NB4 (cell line): ENCODE data around the gene CCND1.
"Not testable (repeated sequence)": the region's sequence is repeated elsewhere in the genome, so short reads cannot be mapped to it uniquely, and the experiment has no call there.

Experiments used
- DNase-seq: peaks from one replicate; pipeline ENCODE4 v3.0.0; 2010; ENCODE audit warnings: low read depth
- H3K4me3 ChIP-seq: one replicate; pipeline ENCODE4 v1.5.1; 2011; ENCODE audit warnings: mild to moderate bottlenecking, low read depth, low read length, moderate library complexity
- MYC ChIP-seq: IDR thresholded peaks from 2 replicates; pipeline ENCODE4 v1.6.1; 2011; ENCODE audit warnings: low read depth, low read length
- POLR2A ChIP-seq: IDR thresholded peaks from 2 replicates; pipeline ENCODE4 v1.6.1; 2011; ENCODE audit warnings: mild to moderate bottlenecking; ENCODE audit not compliant: insufficient read length; ENCODE audit errors: extremely low read depth
- TF ChIP-seq, protein P1 (sequence below): IDR thresholded peaks from 2 replicates; pipeline ENCODE4 v1.6.1; 2011; ENCODE audit warnings: low read depth, low read length
- TF ChIP-seq, protein P2 (sequence below): IDR thresholded peaks from one replicate; pipeline ENCODE4 v1.5.1; 2012; ENCODE audit warnings: low read depth, low read length

Gene CCND1

DNA sequence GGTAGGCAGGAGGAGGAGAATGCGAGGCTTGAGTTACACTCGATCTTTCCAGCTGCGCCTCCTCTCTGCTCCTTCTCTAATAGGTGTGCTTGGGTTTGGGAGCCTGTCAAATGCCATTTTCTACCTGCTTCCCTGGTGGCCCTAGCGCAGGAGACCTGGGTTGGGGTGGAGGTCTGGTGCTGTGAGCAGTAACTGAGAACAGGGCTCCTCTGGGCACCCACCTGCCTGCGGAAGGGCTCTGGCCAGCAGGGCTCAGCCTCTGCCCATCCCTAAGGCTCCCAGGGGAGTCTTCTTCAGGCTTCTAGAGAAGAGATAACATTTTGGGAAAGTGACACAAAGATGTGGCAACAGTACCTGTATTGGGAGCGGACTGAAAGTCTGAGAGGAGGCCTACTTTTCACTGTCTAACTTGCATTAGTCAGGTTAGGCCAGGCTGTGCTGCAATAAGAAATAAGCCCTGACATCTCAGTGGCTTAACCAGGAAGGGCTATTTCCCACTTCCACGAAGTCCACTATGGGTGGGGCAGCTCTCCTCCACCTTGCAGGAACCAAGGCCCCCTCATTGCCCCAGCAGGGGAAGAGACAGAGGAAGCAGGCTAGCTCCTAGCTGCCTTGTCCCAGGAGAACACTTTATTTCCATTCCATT, 41.8 kb downstream of the CCND1 start:
- no peak overlapping the region for H3K4me3 ChIP-seq
- TF ChIP-seq, protein P1, sequence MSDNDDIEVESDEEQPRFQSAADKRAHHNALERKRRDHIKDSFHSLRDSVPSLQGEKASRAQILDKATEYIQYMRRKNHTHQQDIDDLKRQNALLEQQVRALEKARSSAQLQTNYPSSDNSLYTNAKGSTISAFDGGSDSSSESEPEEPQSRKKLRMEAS, result no peak
- no peak for TF ChIP-seq POLR2A
- TF ChIP-seq, protein P2, sequence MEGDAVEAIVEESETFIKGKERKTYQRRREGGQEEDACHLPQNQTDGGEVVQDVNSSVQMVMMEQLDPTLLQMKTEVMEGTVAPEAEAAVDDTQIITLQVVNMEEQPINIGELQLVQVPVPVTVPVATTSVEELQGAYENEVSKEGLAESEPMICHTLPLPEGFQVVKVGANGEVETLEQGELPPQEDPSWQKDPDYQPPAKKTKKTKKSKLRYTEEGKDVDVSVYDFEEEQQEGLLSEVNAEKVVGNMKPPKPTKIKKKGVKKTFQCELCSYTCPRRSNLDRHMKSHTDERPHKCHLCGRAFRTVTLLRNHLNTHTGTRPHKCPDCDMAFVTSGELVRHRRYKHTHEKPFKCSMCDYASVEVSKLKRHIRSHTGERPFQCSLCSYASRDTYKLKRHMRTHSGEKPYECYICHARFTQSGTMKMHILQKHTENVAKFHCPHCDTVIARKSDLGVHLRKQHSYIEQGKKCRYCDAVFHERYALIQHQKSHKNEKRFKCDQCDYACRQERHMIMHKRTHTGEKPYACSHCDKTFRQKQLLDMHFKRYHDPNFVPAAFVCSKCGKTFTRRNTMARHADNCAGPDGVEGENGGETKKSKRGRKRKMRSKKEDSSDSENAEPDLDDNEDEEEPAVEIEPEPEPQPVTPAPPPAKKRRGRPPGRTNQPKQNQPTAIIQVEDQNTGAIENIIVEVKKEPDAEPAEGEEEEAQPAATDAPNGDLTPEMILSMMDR, result no peak
- TF ChIP-seq MYC, result no peak
- no peak for DNase-seq

DNA sequence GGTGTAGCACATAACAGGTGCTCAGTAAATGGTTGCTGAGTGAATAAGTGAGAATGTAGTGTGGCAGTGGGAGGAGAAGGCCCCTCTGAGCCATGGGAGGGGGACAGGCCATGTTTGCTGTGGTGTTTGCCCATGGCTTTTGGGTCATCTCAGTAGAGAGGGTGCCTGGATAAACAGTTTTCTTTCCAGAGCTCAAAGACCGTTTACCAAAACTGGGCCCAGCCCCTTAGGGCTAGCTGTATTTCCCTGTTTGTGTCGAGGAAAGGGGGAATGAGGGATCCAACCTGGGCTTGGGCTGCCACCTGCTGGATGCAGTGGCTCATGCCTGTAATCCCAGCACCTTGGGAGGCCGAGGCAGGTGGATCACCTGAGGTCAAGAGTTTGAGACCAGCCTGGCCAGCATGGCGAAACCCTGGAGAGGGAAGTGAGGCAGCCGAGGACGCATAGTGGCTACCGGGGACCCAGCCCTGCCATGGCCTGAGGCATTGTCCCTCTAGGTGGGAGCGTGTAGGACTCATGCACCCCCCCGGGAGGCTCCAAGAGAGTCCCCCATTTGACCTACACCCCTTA, 42.9 kb downstream of the CCND1 start:
- TF ChIP-seq, protein P2, result peak; percentile 48
- no peak for TF ChIP-seq POLR2A
- no peak for TF ChIP-seq MYC
- H3K4me3 ChIP-seq, result no peak overlapping the region
- peak; percentile 55 for DNase-seq

DNA sequence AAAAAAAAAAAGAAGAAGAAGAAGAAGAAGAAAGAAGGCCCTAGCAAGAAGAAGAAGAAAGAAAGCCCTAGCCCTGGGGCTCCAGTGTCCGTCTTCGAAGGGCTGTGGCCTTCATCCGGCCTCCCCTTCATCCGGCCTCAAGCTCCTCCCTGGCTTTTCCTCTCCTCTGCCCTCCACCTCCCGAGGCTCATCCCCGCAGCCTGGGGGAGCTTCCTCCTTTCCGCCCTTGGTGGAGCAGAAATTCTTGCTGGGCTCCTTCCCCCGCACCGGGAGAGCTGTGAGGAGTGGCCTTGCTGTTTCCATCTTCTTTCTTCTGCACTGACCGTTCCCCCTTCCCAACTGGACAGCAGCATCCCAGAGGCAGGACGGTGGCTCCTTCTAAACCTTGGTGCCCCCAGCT, 43.7 kb downstream of the CCND1 start:
- no peak overlapping the region for H3K4me3 ChIP-seq
- no peak for DNase-seq
- TF ChIP-seq, protein P2, result no peak
- no peak for TF ChIP-seq MYC
- no peak for TF ChIP-seq POLR2A
- TF ChIP-seq, protein P1, result no peak

DNA sequence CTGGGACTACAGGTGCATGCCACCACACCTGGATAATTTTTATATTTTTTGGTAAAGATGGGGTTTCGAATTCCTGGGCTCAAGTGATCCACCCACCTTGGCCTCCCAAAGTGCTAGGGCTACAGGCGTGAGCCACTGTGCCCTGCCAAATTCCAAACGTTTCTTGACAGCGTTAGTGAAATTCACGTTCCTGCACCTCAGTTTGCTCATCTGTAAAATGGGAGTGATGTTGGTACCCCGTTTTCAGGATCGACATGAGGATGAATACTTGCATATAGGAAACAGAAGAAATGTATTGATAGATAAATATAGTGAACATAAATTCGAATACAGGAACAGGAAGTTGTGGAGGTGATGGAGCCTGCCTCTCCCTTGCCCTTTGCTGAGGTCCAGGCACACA, 44.4 kb downstream of the CCND1 start:
- H3K4me3 ChIP-seq, result no peak overlapping the region
- TF ChIP-seq POLR2A, result no peak
- TF ChIP-seq, protein P1, result no peak
- no peak for TF ChIP-seq MYC
- TF ChIP-seq, protein P2, result no peak
- DNase-seq, result no peak

DNA sequence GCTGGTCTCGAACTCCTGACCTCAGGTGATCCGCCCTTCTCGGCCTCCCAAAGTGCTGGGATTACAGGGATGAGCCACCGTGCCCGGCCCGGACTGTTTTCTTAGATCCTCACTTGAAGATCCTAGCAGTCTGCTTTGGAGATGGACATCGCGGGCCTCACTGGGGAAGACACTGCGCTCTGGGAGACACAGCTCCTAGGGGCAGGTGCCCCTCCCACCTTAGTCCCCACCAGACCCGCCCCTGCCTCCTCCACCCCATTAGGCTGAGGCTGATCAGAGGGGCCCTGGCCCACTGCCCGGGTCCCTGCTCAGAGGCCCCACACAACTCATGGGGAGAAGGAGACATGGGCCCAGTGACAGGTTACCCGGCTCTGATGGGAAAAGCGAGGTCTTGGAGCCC, 45.5 kb downstream of the CCND1 start:
- DNase-seq, result no peak
- TF ChIP-seq POLR2A, result no peak
- TF ChIP-seq MYC, result no peak
- TF ChIP-seq, protein P2, result no peak
- TF ChIP-seq, protein P1, result no peak
- H3K4me3 ChIP-seq, result no peak overlapping the region

DNA sequence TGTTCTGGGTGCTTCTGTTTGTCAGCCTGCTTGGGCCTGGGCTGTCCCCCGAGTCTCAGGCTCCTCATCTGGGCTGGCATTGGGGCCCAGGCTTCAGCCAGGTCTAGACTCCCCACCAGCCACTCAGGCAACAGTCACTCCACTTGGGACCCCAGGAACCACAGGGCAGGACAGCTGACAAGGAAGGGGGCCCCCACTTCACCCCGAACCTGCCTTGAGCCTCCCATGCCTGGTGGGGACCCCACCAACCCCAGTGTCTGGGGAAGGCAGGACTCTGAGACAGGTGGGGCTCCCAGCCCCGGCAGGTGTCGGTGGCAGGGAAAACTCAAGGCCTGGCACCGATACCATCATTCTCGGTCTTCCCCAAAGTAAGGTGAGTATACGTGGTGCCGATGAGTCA, 45.9 kb downstream of the CCND1 start:
- DNase-seq, result no peak
- TF ChIP-seq, protein P2, result no peak
- TF ChIP-seq, protein P1, result no peak
- no peak for TF ChIP-seq MYC
- no peak for TF ChIP-seq POLR2A
- no peak overlapping the region for H3K4me3 ChIP-seq

DNA sequence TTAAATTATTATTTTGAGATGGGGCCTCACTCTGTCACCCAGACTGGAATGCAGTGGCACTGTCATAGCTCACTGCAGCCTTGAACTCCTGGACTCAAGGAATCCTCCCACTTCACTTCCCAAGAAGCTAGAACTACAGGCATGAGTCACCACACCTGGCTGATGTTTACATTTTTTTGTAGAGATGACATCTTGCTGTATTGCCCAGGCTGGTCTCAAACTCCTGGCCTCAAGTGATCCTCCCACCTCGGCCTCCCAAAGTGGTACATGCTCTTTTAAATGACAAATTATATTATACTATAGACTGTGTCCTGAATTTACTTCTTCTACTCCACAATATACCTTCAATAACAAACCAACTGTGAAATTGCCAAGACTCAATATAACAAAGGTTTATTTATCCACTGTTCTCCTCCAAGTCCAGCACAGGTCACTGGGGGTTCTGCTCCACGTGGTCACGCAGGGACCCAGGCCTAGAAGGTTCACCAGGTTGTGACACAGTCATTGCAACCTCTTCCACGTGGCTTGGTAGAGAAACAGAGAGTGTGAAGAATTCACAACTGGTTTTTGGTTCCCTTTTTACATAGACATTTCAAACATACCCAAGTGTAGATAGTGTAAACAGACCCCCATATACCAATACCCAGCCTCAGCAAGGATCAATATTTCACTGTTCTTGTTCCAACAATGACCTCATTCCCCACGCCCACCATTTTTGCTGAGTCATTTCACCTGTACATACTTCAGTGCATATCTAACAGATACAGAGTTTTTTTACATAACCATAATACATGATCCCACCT, 47.2 kb downstream of the CCND1 start:
- DNase-seq, H3K4me3 ChIP-seq: not testable (repeated sequence)
